Stimulated activated CD4-positive, alpha-beta T cell treated with anti-CD3 and anti-CD28 coated beads, Interleukin-2, amount 100 ng/mL, for 4 hours (primary cell): Measurements from ENCODE around the gene APBA2.
"Not testable (repeated sequence)": the region's sequence is repeated elsewhere in the genome, so short reads cannot be mapped to it uniquely, and the experiment has no call there.

Source experiments
- DNase-seq: peaks from one replicate; pipeline ENCODE4 v3.0.0-alpha.2; 2020; ENCODE audit warnings: low read depth

Gene APBA2

GRCh38 chr15:29162411-29162810 is 276.6 kb downstream of the APBA2 start:
- no peak for DNase-seq

DNA sequence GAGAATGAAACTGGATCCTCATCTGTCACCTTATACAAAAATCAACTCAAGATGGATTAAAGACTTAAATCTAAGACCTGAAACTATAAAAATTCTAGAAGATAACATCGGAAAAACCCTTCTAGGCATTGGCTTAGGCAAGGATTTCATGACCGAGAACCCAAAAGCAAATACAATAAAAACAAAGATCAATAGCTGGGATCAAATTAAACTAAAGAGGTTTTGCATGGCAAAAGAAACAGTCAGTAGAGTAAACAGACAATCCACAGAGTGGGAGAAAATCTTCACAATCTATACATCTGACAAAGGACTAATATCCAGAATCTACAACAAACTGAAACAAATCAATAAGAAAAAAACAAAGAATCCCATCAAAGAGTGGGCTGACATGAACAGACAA is 281.3 kb downstream of the APBA2 start:
- not testable (repeated sequence) for DNase-seq
